Colonic mucosa (tissue), 4 donors: ENCODE results near the gene ARHGAP22. TPM values are rescaled to one million over a fixed set of nuclear protein-coding genes. Genes with fewer than 3 reads are reported as not detected.
"Not testable (repeated sequence)": the region's sequence is repeated elsewhere in the genome, so short reads cannot be mapped to it uniquely, and the experiment has no call there.

ENCODE experiments used
- DNase-seq: peaks from one replicate; pipeline ENCODE4 v3.0.0-alpha.2; 2020
- H3K27ac ChIP-seq: fragments of 200-600 bp; one replicate; pipeline ENCODE4 v1.8.0; 2021
- H3K27me3 ChIP-seq: fragments of 200-600 bp; one replicate; pipeline ENCODE4 v1.8.0; 2021
- H3K36me3 ChIP-seq: fragments of 200-600 bp; one replicate; pipeline ENCODE4 v1.8.0; 2021
- H3K4me1 ChIP-seq: fragments of 200-600 bp; one replicate; pipeline ENCODE4 v1.8.0; 2021; ENCODE audit warnings: mild to moderate bottlenecking
- H3K4me3 ChIP-seq: fragments of 200-600 bp; one replicate; pipeline ENCODE4 v1.8.0; 2021
- H3K9ac ChIP-seq, 2 donors: one replicate each; pipeline ENCODE4 v1.7.0; 2013; ENCODE audit warnings: control low read depth in 2 of 2, low read depth in 2 of 2, low read length in 2 of 2
- H3K9me3 ChIP-seq: fragments of 200-600 bp; one replicate; pipeline ENCODE4 v1.8.0; 2021
- intact Hi-C: fragments of 100-400 bp; cut with DNase I; formaldehyde crosslinking; loops from one replicate; pipeline ENCODE4 v1.14.1; 2022
- total RNA-seq, 2 donors: library from RNA; stranded (reverse); fragmentation: NEBNext Ultra II Directional in 1 of 2; extraction: Animal tissue kit (Norgen Biotek cat#: 25700) in 1 of 2; gene quantifications; one replicate each; pipeline ENCODE4 v1.2.1, GENCODE V29; 2021
- TF ChIP-seq, protein P1 (sequence below): fragments of 200-600 bp; IDR thresholded peaks from one replicate; pipeline ENCODE4 v1.8.0; 2022; ENCODE audit warnings: antibody characterized with exemption, mild to moderate bottlenecking
- donor health status: healthy.
- donor health status: DM: no; HTN: no; CAD: no.
- donor health status: DM: no; HTN: no; CAD: no.

ARHGAP22 gene
- total RNA-seq, 2 donors from 2014 or later: 0.86 to 1.6 TPM

DNA sequence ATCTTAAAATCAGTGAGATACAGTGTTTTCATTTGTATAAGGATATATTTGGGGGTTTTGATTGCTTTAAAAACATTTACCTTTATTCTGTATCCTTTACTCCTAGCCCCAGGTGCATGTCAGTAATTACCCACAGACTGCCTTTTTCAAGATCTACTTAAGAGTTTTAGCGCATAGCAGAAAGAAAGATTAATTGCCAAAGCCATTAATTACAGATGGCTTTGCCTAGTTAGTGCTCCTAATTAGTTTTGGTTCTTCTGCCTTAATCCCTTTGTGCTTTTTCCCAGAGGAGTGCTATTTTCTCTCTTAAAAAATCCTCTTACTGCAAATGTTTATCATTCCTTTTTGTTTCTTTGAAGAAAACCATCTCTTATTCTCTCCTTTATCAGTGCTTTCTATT lies 175.6 kb downstream of the ARHGAP22 start:
- Histone ChIP-seq H3K9me3 (no peaks in the 10 kb centered on the region), H3K27ac (no peak overlapping the region), H3K9ac (no peak overlapping the region), H3K4me1 (no peaks in the 10 kb centered on the region), H3K4me3 (no peak overlapping the region), H3K27me3 (no peaks in the 10 kb centered on the region), H3K36me3 (no peaks in the 10 kb centered on the region)
- no peak for DNase-seq
- intact Hi-C loops: no loop called here
- TF ChIP-seq, protein P1, sequence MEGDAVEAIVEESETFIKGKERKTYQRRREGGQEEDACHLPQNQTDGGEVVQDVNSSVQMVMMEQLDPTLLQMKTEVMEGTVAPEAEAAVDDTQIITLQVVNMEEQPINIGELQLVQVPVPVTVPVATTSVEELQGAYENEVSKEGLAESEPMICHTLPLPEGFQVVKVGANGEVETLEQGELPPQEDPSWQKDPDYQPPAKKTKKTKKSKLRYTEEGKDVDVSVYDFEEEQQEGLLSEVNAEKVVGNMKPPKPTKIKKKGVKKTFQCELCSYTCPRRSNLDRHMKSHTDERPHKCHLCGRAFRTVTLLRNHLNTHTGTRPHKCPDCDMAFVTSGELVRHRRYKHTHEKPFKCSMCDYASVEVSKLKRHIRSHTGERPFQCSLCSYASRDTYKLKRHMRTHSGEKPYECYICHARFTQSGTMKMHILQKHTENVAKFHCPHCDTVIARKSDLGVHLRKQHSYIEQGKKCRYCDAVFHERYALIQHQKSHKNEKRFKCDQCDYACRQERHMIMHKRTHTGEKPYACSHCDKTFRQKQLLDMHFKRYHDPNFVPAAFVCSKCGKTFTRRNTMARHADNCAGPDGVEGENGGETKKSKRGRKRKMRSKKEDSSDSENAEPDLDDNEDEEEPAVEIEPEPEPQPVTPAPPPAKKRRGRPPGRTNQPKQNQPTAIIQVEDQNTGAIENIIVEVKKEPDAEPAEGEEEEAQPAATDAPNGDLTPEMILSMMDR: no peak

DNA sequence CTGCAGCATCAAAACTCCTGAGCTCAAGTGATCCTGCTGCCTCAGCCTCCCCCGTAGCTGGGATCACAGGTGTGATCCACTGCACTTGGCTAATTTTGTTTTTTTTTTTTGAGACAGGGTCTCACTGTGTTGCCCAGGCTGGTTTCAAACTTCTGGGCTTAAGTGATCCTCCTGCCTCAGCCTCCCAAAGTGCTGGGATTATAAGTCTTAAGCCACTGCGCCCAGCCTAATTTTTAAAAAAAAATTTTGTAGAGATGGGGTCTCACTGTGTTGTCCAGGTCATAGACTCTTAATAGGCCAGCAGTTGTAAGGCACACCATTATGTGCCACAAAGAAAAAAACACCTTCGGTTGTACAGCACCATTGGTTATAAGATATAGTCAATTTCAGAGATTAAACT lies 176.0 kb downstream of the ARHGAP22 start:
- TF ChIP-seq, protein P1: no peak
- H3K4me3 ChIP-seq: no peak overlapping the region
- H3K27ac ChIP-seq: no peak overlapping the region
- intact Hi-C loops: no loop called here
- no peaks in the 10 kb centered on the region for H3K27me3 ChIP-seq
- H3K9me3 ChIP-seq: no peaks in the 10 kb centered on the region
- no peaks in the 10 kb centered on the region for H3K36me3 ChIP-seq
- DNase-seq: no peak
- no peaks in the 10 kb centered on the region for H3K4me1 ChIP-seq
- no peak overlapping the region for H3K9ac ChIP-seq

DNA sequence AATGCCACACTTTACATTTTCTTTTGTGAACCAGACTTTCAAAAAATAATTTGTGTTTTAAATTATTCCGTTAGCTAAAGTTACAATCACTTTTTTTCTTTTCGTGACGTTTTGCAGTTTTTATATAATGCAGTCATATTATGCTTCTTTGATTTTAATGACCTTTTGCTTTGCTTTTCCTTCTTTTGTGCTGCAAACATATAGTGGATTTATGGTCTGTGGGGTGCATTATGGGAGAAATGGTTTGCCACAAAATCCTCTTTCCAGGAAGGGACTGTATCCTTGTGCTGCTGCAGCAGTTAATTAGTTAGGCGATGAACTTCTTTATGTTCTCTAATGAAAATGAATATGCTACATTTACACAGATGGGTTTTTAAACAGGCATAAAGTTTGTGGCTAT lies 181.0 kb downstream of the ARHGAP22 start:
- Histone ChIP-seq H3K27me3 (no peaks in the 10 kb centered on the region), H3K27ac (no peak overlapping the region), H3K36me3 (no peaks in the 10 kb centered on the region), H3K9me3 (no peaks in the 10 kb centered on the region), H3K9ac (no peak overlapping the region), H3K4me3 (no peak overlapping the region), H3K4me1 (no peaks in the 10 kb centered on the region)
- DNase-seq: no peak
- intact Hi-C loops: no loop called here
- TF ChIP-seq, protein P1: no peak

DNA sequence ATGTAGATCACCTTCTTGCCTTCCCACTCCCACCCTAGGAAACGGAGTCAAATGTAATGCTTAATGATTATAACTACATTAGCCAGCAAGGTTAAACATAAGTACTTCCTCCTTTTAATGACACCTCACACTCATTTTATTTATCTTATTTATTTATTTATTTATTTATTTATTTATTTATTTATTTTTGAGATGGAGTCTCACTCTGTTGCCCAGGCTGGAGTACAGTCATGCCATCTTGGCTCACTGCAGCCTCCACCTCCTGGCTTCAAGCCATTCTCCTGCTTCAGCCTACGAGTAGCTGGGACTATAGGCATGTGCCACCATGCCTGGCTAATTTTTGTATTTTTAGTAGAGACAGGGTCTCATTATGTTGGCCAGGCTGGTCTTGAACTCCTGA lies 183.0 kb downstream of the ARHGAP22 start:
- H3K27me3 ChIP-seq, H3K4me3 ChIP-seq, H3K9ac ChIP-seq, intact Hi-C loops, H3K27ac ChIP-seq, DNase-seq, H3K36me3 ChIP-seq, H3K9me3 ChIP-seq, H3K4me1 ChIP-seq: not testable (repeated sequence)

DNA sequence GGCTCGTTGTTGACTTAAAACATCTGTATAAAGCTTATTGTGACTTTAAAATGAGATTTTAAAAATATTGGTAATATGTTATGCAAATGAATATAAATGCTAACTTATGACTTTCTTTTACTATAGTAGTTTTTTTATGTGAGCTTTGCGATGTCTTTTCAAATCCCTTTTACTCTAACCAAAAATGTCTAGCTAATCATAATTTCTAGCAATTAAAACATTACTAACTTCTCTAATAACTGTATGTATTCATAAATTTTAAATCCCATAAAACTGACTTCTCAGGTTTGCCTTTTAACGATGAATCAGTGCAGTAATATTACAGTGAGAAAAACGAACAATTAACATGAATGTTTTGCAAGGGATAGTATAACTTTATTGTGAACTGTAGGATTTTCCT lies 185.2 kb downstream of the ARHGAP22 start:
- TF ChIP-seq, protein P1: no peak
- Histone ChIP-seq H3K9ac (no peak overlapping the region), H3K27ac (no peak overlapping the region), H3K9me3 (no peaks in the 10 kb centered on the region), H3K36me3 (no peaks in the 10 kb centered on the region), H3K4me3 (no peak overlapping the region), H3K4me1 (no peaks in the 10 kb centered on the region), H3K27me3 (no peaks in the 10 kb centered on the region)
- intact Hi-C loops: no loop called here
- no peak for DNase-seq

DNA sequence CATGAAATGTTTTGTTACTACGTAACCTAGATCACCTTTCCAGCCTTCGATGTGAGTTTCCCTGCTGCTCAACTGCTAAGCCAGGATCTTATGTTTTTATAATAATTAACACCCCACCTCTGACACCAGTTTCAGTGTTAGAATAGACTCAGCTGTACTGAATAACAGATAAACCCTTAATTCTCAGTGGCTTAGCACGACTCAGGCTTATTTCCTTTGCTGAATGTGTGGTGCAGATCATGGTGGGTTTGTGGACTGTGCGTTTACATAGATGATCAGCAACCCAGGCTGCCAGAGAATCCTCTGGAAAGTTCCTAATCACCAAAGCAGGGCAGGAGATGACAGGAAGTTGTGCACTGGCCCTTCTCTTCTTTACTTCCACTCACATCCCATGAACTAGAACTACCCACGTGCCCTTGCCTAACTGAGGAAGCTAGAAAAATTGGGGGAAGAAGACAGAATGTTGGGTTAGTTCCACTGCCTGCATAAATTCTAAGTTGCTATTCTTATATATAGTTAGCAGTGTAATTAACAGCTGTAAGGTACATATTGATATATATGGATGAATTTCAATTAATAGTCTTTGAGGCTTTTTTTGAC lies 186.6 kb downstream of the ARHGAP22 start:
- TF ChIP-seq, protein P1: no peak
- H3K9me3 ChIP-seq: no peaks in the 10 kb centered on the region
- H3K4me3 ChIP-seq: no peak overlapping the region
- no peak overlapping the region for H3K27ac ChIP-seq
- no peaks in the 10 kb centered on the region for H3K4me1 ChIP-seq
- H3K9ac ChIP-seq: no peak overlapping the region
- intact Hi-C loops: no loop called here
- DNase-seq: no peak
- no peaks in the 10 kb centered on the region for H3K36me3 ChIP-seq
- H3K27me3 ChIP-seq: no peaks in the 10 kb centered on the region
